Fibroblast of the aortic adventitia (primary cell): ENCODE data around the gene PPP2R2C. TPM values are rescaled to one million over a fixed set of nuclear protein-coding genes. Genes with fewer than 3 reads are reported as not detected.

Source experiments
- DNase-seq: peaks from one replicate; pipeline ENCODE4 v3.0.0-alpha.2; 2010; ENCODE audit warnings: low read depth
- H3K4me3 ChIP-seq: 2 replicates; pipeline ENCODE4 v1.5.1; 2011; ENCODE audit warnings: low read depth, mild to moderate bottlenecking, control low read depth, low read length, moderate library complexity
- total RNA-seq: library from RNA; depleted of rRNA; stranded (reverse); fragments of >200 nt; gene quantifications from 2 replicates; pipeline ENCODE4 v1.2.3, GENCODE V29; 2012; ENCODE audit warnings: low replicate concordance
- TF ChIP-seq, protein P1 (sequence below): IDR thresholded peaks from 2 replicates; pipeline ENCODE4 v1.5.1; 2011; ENCODE audit warnings: mild to moderate bottlenecking, low read length, control low read depth, inconsistent platforms; ENCODE audit not compliant: insufficient read depth

PPP2R2C gene
- total RNA-seq, 1 donor = not detected

DNA sequence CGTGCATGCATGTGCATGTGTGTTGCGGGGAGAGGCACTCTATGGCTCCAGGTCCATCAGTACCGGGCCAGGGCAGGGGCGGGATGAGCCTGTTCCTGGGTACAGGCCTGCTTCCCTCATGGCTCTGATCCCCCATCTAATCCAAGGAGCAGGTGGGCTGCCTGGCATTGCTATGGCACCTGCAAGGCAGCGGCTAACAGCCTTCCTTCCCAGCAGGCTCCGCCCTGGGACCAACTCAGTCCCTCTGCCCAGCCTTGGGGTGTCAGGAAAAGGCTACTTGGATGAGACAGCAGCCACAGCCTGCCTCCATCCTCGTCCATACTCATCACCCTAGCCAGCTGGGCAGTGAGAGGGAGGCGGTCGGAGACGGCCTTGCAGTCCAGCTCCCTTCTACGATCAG lies 46.5 kb downstream of the PPP2R2C start:
- no peak for DNase-seq
- TF ChIP-seq, protein P1, sequence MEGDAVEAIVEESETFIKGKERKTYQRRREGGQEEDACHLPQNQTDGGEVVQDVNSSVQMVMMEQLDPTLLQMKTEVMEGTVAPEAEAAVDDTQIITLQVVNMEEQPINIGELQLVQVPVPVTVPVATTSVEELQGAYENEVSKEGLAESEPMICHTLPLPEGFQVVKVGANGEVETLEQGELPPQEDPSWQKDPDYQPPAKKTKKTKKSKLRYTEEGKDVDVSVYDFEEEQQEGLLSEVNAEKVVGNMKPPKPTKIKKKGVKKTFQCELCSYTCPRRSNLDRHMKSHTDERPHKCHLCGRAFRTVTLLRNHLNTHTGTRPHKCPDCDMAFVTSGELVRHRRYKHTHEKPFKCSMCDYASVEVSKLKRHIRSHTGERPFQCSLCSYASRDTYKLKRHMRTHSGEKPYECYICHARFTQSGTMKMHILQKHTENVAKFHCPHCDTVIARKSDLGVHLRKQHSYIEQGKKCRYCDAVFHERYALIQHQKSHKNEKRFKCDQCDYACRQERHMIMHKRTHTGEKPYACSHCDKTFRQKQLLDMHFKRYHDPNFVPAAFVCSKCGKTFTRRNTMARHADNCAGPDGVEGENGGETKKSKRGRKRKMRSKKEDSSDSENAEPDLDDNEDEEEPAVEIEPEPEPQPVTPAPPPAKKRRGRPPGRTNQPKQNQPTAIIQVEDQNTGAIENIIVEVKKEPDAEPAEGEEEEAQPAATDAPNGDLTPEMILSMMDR = no peak
- H3K4me3 ChIP-seq = no peak overlapping the region

DNA sequence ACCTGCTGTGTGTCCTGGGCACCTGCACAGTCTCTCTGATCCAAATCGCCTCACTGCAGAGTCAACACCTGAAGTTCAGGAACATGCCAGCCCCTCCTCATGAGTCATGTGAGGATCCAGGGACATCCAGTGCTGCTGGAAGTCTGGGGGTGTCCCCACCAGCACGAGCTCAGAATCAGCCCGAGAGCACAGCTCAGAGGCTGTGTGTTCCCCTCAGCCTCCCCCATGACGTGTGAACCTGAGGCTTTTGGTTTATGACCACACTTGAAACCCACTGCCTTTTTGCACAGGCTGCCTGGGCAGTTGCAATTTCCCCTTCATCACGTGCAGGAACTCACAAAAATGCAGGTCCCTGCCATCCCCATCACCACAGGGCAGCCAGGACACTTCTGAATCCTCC lies 47.1 kb downstream of the PPP2R2C start:
- TF ChIP-seq, protein P1 = no peak
- no peak overlapping the region for H3K4me3 ChIP-seq
- DNase-seq = no peak

DNA sequence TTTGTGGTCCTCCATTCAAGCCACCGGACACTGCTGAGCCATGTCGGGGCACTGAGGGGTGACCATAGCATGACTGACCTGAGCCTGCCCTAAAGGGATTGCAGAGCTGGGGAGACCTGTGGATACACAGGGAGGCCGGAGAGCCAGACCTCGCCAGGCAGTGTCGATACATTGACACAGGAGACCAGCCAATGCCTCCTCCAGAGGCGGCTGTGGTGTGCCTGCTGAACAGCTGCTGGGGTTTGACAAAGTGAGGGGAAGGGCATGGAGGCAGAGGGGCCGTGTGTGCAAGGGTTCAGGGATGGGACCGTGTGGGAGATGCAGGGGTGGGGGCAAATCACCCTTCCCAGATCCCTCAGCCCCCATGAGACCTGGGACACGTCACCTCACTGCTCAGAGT lies 48.0 kb downstream of the PPP2R2C start:
- TF ChIP-seq, protein P1 = no peak
- H3K4me3 ChIP-seq = no peak overlapping the region
- DNase-seq = no peak

DNA sequence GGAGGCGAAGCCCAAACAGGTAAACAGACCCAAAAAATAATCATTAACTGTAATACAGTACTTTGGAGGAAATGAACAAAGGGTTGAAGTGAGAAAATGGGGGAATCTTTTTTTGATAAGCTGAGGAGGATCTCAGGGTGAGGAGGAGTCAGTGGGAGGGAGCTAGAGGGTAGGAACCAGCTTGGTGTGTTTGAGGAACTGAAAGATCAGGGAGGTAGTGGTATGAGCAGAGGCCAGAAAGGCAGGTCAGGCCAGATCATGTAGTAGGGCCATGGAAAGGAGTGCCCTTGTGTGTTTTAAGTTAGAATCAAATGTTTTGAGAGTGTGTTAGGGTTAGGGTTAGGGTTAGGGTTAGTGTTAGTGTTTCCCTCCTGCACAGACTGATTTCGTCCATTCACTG lies 48.8 kb downstream of the PPP2R2C start:
- no peak for DNase-seq
- no peak overlapping the region for H3K4me3 ChIP-seq
- TF ChIP-seq, protein P1 = no peak

DNA sequence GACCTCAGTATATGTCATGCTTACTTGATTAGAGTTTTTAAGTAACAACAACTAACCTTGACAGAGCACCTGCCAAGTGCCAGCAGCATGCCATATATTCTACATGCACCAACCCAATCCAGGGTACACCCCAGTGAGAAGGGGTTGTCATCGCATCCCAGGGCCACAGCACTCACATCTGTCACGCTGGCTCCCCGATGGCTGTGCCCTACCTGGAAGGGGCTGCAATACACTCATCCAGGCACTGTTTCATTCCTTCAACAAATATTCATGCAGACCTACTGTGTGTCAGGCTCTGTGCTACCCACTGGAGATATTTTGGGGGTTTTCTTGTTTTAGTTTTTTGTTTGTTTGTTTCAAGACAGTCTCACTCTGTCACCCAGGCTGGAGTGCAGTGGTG lies 49.5 kb downstream of the PPP2R2C start:
- DNase-seq = no peak
- TF ChIP-seq, protein P1 = no peak
- H3K4me3 ChIP-seq = no peak overlapping the region

DNA sequence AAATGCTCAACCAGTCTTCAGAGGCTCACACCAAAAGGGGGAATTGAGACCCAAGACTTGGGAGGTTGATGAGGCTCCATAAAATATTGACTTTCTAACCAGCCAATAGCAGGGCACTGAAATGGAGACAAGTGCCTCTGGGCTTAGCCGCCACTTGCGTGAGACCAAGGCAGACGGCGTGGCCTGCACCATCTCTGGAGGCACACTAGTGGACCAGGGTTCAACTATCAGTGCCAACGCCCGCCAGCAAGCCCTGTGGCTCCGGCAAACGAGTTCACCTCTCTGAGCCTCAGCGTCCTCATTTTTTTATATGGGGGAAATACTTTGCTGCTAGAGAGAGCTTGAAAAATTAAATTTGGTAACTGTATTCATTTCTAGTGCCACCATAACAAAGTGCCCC lies 50.3 kb downstream of the PPP2R2C start:
- TF ChIP-seq, protein P1 = no peak
- no peak overlapping the region for H3K4me3 ChIP-seq
- DNase-seq = no peak

DNA sequence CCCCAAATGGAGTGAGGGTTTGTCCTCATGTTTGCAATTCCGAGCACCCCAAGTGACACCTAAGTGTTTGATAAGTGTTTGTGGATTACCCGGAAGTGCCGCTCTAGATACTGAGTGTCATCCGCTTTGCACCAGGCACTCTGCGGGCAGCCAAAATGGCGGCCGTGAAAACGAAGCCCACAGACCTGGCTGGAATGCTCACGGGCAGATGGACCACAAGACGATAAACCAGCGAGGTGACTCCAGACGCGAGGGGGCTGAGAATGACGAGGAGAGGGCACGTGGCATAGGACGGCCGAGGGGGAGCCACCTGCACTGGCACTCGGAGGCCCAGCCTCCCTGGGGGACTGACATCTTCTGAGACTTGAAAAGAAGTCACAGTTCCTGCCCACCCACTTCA lies 51.0 kb downstream of the PPP2R2C start:
- H3K4me3 ChIP-seq = no peak overlapping the region
- no peak for DNase-seq
- TF ChIP-seq, protein P1 = no peak
